ENCODE measurements around the gene FTH1.

DNA sequence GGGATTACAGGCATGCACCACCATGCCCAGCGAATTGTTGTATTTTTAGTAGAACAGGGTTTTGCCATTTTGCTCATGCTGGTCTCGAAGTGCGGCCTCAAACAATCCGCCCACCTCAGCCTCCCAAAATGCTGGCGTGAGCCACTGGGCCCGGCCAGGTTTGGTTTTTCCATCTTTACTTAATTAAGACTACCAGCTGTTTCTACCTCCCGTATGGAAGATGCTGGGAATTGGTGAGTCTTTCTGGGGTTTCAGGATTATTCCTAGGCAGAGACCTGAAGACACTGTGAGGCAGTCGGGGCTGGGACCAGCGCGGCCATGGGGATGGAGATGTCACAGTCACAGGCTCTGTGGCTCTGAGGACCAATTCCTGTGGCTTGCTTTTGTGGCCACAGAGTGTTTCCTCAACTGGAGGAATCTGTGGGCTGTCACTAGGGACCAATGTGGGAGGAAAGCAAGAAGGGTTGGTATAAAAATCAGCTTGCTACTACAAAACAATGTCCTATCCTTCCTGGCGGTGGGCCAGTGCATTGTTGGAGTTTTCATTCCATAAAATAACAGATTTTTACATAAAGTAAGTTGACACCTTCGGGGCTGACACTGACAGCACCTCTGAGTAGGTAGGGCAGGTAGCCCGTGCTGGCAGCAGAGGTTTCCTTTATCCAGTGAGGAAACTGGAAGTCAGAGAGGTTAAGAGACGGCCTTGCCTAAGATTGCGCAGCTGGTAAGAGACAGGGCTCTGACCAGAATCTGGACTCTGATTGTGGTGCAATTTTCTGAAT lies 8.4 kb upstream of the FTH1 start:
- TF ChIP-seq POLR2A (IDR thresholded peaks at IDR 0.05; ENCODE audit: low read length): no peak
- no peak for TF ChIP-seq GATA1 (IDR thresholded peaks at IDR 0.05; ENCODE audit: low read depth, low read length)
